DOHH2 (cell line): ENCODE measurements around the gene RAB31.

ENCODE experiments used
- H3F3A ChIP-seq: fragments of 200-600 bp; sonication (generic), shearing (Covaris generic); 2 replicates; pipeline ENCODE4 v1.6.0; 2016; ENCODE audit warnings: antibody characterized with exemption, mild to moderate bottlenecking; ENCODE audit not compliant: control insufficient read depth, insufficient read depth
- H3K27ac ChIP-seq: fragments of 200-600 bp; sonication (generic); 2 replicates; pipeline ENCODE4 v1.5.1; 2014; ENCODE audit warnings: low read depth, mild to moderate bottlenecking, low read length, moderate library complexity
- H3K27me3 ChIP-seq: fragments of 200-600 bp; sonication (generic); 2 replicates; pipeline ENCODE4 v1.6.1; 2014; ENCODE audit warnings: mild to moderate bottlenecking, low read length, mixed read lengths; ENCODE audit not compliant: control insufficient read depth
- H3K36me3 ChIP-seq: fragments of 200-600 bp; sonication (generic); 2 replicates; pipeline ENCODE4 v1.6.1; 2014; ENCODE audit warnings: mild to moderate bottlenecking, low read length, moderate library complexity, mixed read lengths; ENCODE audit not compliant: control insufficient read depth
- H3K4me1 ChIP-seq: fragments of 200-600 bp; sonication (generic); 2 replicates; pipeline ENCODE4 v1.6.1; 2014; ENCODE audit warnings: mild to moderate bottlenecking, low read length, mixed read lengths; ENCODE audit not compliant: control insufficient read depth
- H3K4me2 ChIP-seq: fragments of 200-600 bp; sonication (generic); 2 replicates; pipeline ENCODE4 v1.6.0; 2014; ENCODE audit warnings: mild to moderate bottlenecking, low read length, moderate library complexity
- H3K4me3 ChIP-seq: fragments of 200-600 bp; sonication (generic); 2 replicates; pipeline ENCODE4 v1.5.1; 2014; ENCODE audit warnings: mild to moderate bottlenecking, low read length, mixed read lengths
- H3K79me2 ChIP-seq: fragments of 200-600 bp; sonication (generic); 2 replicates; pipeline ENCODE4 v1.6.1; 2014; ENCODE audit warnings: mild to moderate bottlenecking, low read length, mixed read lengths; ENCODE audit not compliant: control insufficient read depth
- H3K9me2 ChIP-seq: fragments of 200-600 bp; sonication (generic); replicated peaks from 2 replicates; pipeline ENCODE4 v1.6.1; 2014; ENCODE audit warnings: mild to moderate bottlenecking, low read length, mixed read lengths; ENCODE audit not compliant: control insufficient read depth
- H3K9me3 ChIP-seq: fragments of 200-600 bp; sonication (generic); 2 replicates; pipeline ENCODE4 v1.6.1; 2014; ENCODE audit warnings: antibody characterized with exemption, low read length, mixed read lengths; ENCODE audit not compliant: control insufficient read depth, insufficient read depth
- H4K20me1 ChIP-seq: fragments of 200-600 bp; sonication (generic); 2 replicates; pipeline ENCODE4 v1.6.0; 2014; ENCODE audit warnings: low read depth, mild to moderate bottlenecking, antibody characterized with exemption, low read length, moderate library complexity; ENCODE audit not compliant: control insufficient read depth, insufficient read depth
- CTCF ChIP-seq: fragments of 200-600 bp; sonication (generic); IDR thresholded peaks from one replicate; pipeline ENCODE4 v1.5.1; 2014; ENCODE audit warnings: antibody characterized with exemption, mild to moderate bottlenecking, low read depth, low read length; ENCODE audit not compliant: poor library complexity, severe bottlenecking
- EZH2phosphoT487 ChIP-seq: fragments of 200-600 bp; sonication (generic); IDR thresholded peaks from 2 replicates; pipeline ENCODE4 v1.6.1; 2017; ENCODE audit warnings: borderline replicate concordance, mild to moderate bottlenecking, antibody characterized with exemption, low read length, moderate library complexity, mixed read lengths

RAB31 gene

GRCh38 chr18:9859232-9859631, 151.1 kb downstream of the RAB31 start:
- no peak overlapping the region for H3K4me3 ChIP-seq
- no peaks in the 10 kb centered on the region for H3K9me3 ChIP-seq
- no peaks in the 10 kb centered on the region for H3F3A ChIP-seq
- no peak overlapping the region for H3K4me2 ChIP-seq
- no peaks in the 10 kb centered on the region for H3K9me2 ChIP-seq
- H3K79me2 ChIP-seq, result no peaks in the 10 kb centered on the region
- H3K4me1 ChIP-seq, result no peaks in the 10 kb centered on the region
- no peak overlapping the region for H3K27ac ChIP-seq
- peaks cover 8% of the 10 kb centered on the region; the same call in 1 of the 2 replicates for H3K27me3 ChIP-seq
- no peaks in the 10 kb centered on the region for H3K36me3 ChIP-seq
- TF ChIP-seq CTCF (no peak), EZH2phosphoT487 (no peak)
- no peaks in the 10 kb centered on the region for H4K20me1 ChIP-seq

- peaks cover 8% of the 10 kb centered on the region; the same call in 1 of the 2 replicates for H3K27me3 ChIP-seq
- H3K79me2 ChIP-seq, result no peaks in the 10 kb centered on the region
- no peaks in the 10 kb centered on the region for H3K9me2 ChIP-seq
- TF ChIP-seq EZH2phosphoT487 (no peak), CTCF (no peak)
- no peaks in the 10 kb centered on the region for H3K4me1 ChIP-seq
- peaks cover 3% of the 10 kb centered on the region; the same call in 1 of the 2 replicates for H3K9me3 ChIP-seq
- no peaks in the 10 kb centered on the region for H3F3A ChIP-seq
- H3K4me2 ChIP-seq, result no peak overlapping the region
- H3K4me3 ChIP-seq, result no peak overlapping the region
- no peaks in the 10 kb centered on the region for H3K36me3 ChIP-seq
- no peaks in the 10 kb centered on the region for H4K20me1 ChIP-seq
- no peak overlapping the region for H3K27ac ChIP-seq
Measured at GRCh38 chr18:9860682-9861081, 152.6 kb downstream of the RAB31 start.

- Histone ChIP-seq H3K9me2 (no peaks in the 10 kb centered on the region), H3F3A (no peaks in the 10 kb centered on the region), H3K4me3 (no peak overlapping the region), H3K27me3 (peaks cover 8% of the 10 kb centered on the region; the same call in 1 of the 2 replicates), H3K27ac (no peak overlapping the region), H3K4me2 (no peak overlapping the region), H4K20me1 (no peaks in the 10 kb centered on the region), H3K9me3 (peaks cover 3% of the 10 kb centered on the region; the same call in 1 of the 2 replicates), H3K36me3 (no peaks in the 10 kb centered on the region), H3K79me2 (no peaks in the 10 kb centered on the region), H3K4me1 (no peaks in the 10 kb centered on the region)
- no peak for TF ChIP-seq CTCF
- TF ChIP-seq EZH2phosphoT487, result no peak
Measured at GRCh38 chr18:9861157-9861556, 153.1 kb downstream of the RAB31 start.
